Activated CD8-positive, alpha-beta T cell treated with anti-CD3 and anti-CD28 coated beads for 36 hours (primary cell): ENCODE measurements around the gene CHD6. TPM values are rescaled to one million over a fixed set of nuclear protein-coding genes. Genes with fewer than 3 reads are reported as not detected.

Experiments used
- ATAC-seq: fragments of 200-7000 bp; cut with Tn5 transposase; one replicate; pipeline ENCODE4 v1.10.0; 2021; ENCODE audit warnings: mild to moderate bottlenecking, moderate library complexity
- CTCF ChIA-PET: fragments of 350-600 bp; sonication (Branson Sonifier 250); formaldehyde crosslinking; loops from one replicate; lab custom pipeline; 2021; ENCODE audit warnings: antibody characterized with exemption; lab: Charles Lee
- POLR2A ChIA-PET: fragments of 350-600 bp; sonication (Branson Sonifier 250); formaldehyde crosslinking; loops from one replicate; lab custom pipeline; 2021; ENCODE audit warnings: antibody characterized with exemption; lab: Charles Lee
- DNase-seq: peaks from one replicate; pipeline ENCODE4 v3.0.0-alpha.2; 2020
- H3K27ac Mint-ChIP-seq: one replicate; pipeline ENCODE4 v1.8.0; 2021; ENCODE audit warnings: mild to moderate bottlenecking, mixed read lengths
- H3K27me3 Mint-ChIP-seq: one replicate; pipeline ENCODE4 v1.8.0; 2021; ENCODE audit warnings: mixed read lengths
- H3K36me3 Mint-ChIP-seq: one replicate; pipeline ENCODE4 v1.8.0; 2021; ENCODE audit warnings: low read depth, mixed read lengths
- H3K4me1 Mint-ChIP-seq: one replicate; pipeline ENCODE4 v1.8.0; 2021; ENCODE audit warnings: low read depth, mixed read lengths
- H3K4me3 Mint-ChIP-seq: one replicate; pipeline ENCODE4 v1.8.0; 2021; ENCODE audit warnings: mild to moderate bottlenecking, moderate library complexity, mixed read lengths
- H3K9me3 Mint-ChIP-seq: one replicate; pipeline ENCODE4 v1.8.0; 2021; ENCODE audit warnings: mixed read lengths
- intact Hi-C: fragments of 100-400 bp; cut with micrococcal nuclease; formaldehyde crosslinking; loops from one replicate; pipeline ENCODE4 v1.10.0; 2022
- total RNA-seq, 2 experiments: library from RNA; stranded (reverse); gene quantifications; one replicate each; pipeline ENCODE4 v1.2.3, GENCODE V29; 2021
- TF ChIP-seq, protein P1 (sequence below): fragments of 200-600 bp; IDR thresholded peaks from one replicate; pipeline ENCODE4 v1.8.0; 2022; ENCODE audit warnings: antibody characterized with exemption, mild to moderate bottlenecking

The CHD6 gene
- total RNA-seq, 2 experiments from 2014 or later, result 25.4 to 28.2 TPM

GRCh38 chr20:41553142-41553879, 64.9 kb downstream of the CHD6 start:
- TF ChIP-seq, protein P1, sequence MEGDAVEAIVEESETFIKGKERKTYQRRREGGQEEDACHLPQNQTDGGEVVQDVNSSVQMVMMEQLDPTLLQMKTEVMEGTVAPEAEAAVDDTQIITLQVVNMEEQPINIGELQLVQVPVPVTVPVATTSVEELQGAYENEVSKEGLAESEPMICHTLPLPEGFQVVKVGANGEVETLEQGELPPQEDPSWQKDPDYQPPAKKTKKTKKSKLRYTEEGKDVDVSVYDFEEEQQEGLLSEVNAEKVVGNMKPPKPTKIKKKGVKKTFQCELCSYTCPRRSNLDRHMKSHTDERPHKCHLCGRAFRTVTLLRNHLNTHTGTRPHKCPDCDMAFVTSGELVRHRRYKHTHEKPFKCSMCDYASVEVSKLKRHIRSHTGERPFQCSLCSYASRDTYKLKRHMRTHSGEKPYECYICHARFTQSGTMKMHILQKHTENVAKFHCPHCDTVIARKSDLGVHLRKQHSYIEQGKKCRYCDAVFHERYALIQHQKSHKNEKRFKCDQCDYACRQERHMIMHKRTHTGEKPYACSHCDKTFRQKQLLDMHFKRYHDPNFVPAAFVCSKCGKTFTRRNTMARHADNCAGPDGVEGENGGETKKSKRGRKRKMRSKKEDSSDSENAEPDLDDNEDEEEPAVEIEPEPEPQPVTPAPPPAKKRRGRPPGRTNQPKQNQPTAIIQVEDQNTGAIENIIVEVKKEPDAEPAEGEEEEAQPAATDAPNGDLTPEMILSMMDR, result no peak
- Mint-ChIP-seq H3K4me1 (peaks cover 28% of the 10 kb centered on the region), H3K4me3 (no peak overlapping the region), H3K27ac (peak overlapping the region; percentile 32), H3K27me3 (no peaks in the 10 kb centered on the region), H3K9me3 (peaks cover 25% of the 10 kb centered on the region), H3K36me3 (peaks cover 31% of the 10 kb centered on the region)
- DNase-seq, result no peak
- no peak for ATAC-seq
- intact Hi-C loops, result no loop called here
- CTCF ChIA-PET, result interaction anchor here (1.3 kb wide), 1 partner anchor 144 kb away, joined by 3 read pairs; no protein-coding TSS in a partner anchor
- POLR2A ChIA-PET, result interaction anchor here (0.6 to 1.0 kb wide), 3 partner anchors 8 to 61 kb away, joined by 3 read pairs; no protein-coding TSS in a partner anchor

DNA sequence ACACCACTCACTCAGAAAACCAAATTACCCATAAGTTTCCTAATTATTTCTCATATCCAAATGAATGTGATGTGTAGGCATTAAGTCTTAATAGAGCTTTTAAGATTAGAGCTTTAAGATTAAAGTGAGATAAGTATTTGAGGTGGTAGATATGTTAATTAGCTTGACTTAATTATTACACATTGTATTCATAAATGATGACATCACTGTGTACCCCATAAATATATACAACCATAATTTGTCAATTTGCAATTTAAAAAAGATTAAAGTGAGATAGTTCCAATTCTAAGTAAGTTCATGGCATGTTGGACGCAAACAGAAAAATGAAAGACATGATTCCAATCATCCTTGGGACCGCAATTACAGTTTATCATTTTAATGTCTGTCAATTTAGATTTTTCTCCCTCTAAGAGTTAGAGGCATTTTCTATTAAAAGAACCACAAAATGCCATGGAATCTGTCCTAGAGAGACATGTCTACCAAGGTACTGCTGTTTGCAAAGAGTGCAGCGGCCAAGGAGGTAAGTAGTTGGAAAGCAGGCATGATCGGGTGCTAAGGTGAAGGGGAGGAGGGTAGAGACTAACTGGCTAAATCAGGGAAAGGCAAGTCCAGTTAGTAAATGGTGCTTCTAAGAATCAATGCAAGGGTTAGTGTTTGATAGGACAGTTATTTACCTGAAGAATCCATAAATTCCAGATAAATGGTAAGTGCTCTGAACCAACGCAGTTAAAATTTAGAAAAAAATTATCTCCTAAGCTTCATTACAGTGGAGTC, 65.7 kb downstream of the CHD6 start:
- Mint-ChIP-seq H3K27me3 (no peaks in the 10 kb centered on the region), H3K36me3 (peaks cover 31% of the 10 kb centered on the region), H3K4me1 (peaks cover 24% of the 10 kb centered on the region), H3K4me3 (no peak overlapping the region), H3K9me3 (peaks cover 20% of the 10 kb centered on the region), H3K27ac (no peak overlapping the region)
- CTCF ChIA-PET, result interaction anchor here (1.3 kb wide), 1 partner anchor 145 kb away, joined by 3 read pairs; no protein-coding TSS in a partner anchor
- ATAC-seq (no peak), DNase-seq (no peak)
- intact Hi-C loops, result no loop called here
- POLR2A ChIA-PET, result interaction anchor here (0.6 to 1.0 kb wide), 2 partner anchors 8 to 60 kb away, joined by 3 read pairs; no protein-coding TSS in a partner anchor
- TF ChIP-seq, protein P1, result no peak

DNA sequence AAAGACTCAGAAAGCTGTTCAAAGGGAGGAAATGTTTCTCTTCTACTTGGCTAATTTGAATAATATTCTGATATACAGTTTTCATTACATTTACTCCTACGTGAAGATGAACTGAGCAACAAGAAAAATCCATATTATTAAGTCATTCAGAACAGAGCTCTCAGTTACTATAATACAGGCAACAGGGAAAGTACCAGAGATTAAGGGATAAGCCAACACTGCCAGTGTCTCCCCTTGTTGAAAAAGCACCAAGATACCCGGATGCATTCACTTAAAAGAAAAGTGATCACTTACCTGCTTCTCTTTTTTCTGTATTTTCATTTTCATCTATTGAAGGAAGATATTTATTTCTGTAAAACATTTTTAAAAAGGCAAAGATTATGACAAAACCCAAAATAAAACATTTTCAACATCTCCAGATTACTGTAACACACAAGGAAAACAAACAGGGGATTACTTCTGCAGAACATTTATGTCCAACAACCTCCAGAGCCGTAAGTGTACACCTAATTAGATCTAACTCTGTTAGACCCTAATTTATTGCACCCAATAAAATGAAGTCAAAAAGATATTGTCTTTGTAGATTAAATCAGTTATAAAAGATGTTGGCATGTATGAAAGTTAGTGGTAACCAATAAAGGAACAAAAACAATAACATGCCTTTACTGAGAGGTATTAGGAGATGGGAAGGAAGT, 67.0 kb downstream of the CHD6 start:
- POLR2A ChIA-PET, result no interaction called here
- H3K9me3 Mint-ChIP-seq, result peaks cover 13% of the 10 kb centered on the region
- H3K4me1 Mint-ChIP-seq, result peaks cover 23% of the 10 kb centered on the region
- peaks cover 28% of the 10 kb centered on the region for H3K36me3 Mint-ChIP-seq
- no peak for ATAC-seq
- no peak overlapping the region for H3K4me3 Mint-ChIP-seq
- intact Hi-C loops, result no loop called here
- TF ChIP-seq, protein P1, result no peak
- no peaks in the 10 kb centered on the region for H3K27me3 Mint-ChIP-seq
- no peak for DNase-seq
- H3K27ac Mint-ChIP-seq, result no peak overlapping the region
- CTCF ChIA-PET, result no interaction called here

GRCh38 chr20:41547221-41547620, 71.0 kb downstream of the CHD6 start:
- H3K27me3 Mint-ChIP-seq, result no peaks in the 10 kb centered on the region
- DNase-seq (no peak), ATAC-seq (no peak)
- POLR2A ChIA-PET, result no interaction called here
- peaks cover 16% of the 10 kb centered on the region for H3K36me3 Mint-ChIP-seq
- CTCF ChIA-PET, result no interaction called here
- H3K27ac Mint-ChIP-seq, result no peak overlapping the region
- intact Hi-C loops, result no loop called here
- H3K4me3 Mint-ChIP-seq, result no peak overlapping the region
- TF ChIP-seq, protein P1, result no peak
- peaks cover 10% of the 10 kb centered on the region for H3K4me1 Mint-ChIP-seq
- H3K9me3 Mint-ChIP-seq, result peaks cover 8% of the 10 kb centered on the region
